Mucosa of rectum (tissue), 2 donors: ENCODE results near the gene KAT7.
"Not testable (repeated sequence)": the region's sequence is repeated elsewhere in the genome, so short reads cannot be mapped to it uniquely, and the experiment has no call there.

Experiments
- H3K27ac ChIP-seq, 2 donors: one replicate each; pipeline ENCODE4 v1.7.0; 2013; ENCODE audit warnings: inconsistent platforms in 2 of 2, low read depth in 2 of 2, low read length in 2 of 2
- H3K27me3 ChIP-seq, 2 donors: one replicate each; pipeline ENCODE4 v1.7.0; 2013; ENCODE audit warnings: low read length in 2 of 2; ENCODE audit not compliant: control insufficient read depth in 2 of 2, insufficient read depth in 2 of 2
- H3K36me3 ChIP-seq, 2 donors: one replicate each; pipeline ENCODE4 v1.7.0; 2013; ENCODE audit warnings: low read length in 2 of 2; ENCODE audit not compliant: control insufficient read depth in 2 of 2, insufficient read depth in 2 of 2
- H3K4me1 ChIP-seq, 2 donors: one replicate each; pipeline ENCODE4 v1.7.0; 2013; ENCODE audit warnings: low read length in 2 of 2, mild to moderate bottlenecking in 1 of 2; ENCODE audit not compliant: control insufficient read depth in 2 of 2, insufficient read depth in 2 of 2
- H3K4me3 ChIP-seq, 2 donors: one replicate each; pipeline ENCODE4 v1.7.0; 2013; ENCODE audit warnings: low read length in 2 of 2
- H3K9ac ChIP-seq, 2 donors: one replicate each; pipeline ENCODE4 v1.7.0; 2013; ENCODE audit warnings: low read length in 2 of 2, low read depth in 1 of 2, mild to moderate bottlenecking in 1 of 2
- H3K9me3 ChIP-seq, 2 donors: one replicate each; pipeline ENCODE4 v1.7.0; 2013; ENCODE audit warnings: low read length in 2 of 2; ENCODE audit not compliant: control insufficient read depth in 2 of 2
- donor health status: healthy.
- donor health status: Normal muscosa, but diverticular disease.

Gene KAT7

DNA sequence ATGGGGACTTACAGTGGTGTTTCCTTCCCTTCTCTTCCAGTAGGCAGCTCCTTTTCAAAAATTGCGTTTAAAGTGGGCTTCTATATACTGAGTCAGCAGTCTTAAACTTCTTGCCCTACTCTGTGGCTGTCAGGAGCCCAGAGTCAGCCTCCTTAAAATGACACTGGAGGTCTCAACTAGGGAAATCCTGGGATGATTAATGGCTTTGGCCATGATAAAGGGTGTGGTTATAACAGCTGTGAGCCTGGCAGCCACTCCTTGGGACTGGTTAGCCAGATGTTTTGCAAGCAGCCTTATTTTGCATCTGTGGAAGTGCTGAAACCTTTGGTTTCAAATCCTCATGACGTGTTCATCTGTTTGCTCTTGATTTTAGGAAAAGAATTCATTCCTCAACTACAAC lies 34.3 kb downstream of the KAT7 start:
- no peak overlapping the region for H3K9ac ChIP-seq
- no peak overlapping the region for H3K4me3 ChIP-seq
- H3K9me3 ChIP-seq: no peaks in the 10 kb centered on the region
- H3K27ac ChIP-seq: peak overlapping the region; percentile 9 to 35
- H3K36me3 ChIP-seq: peaks cover 50 to 78% of the 10 kb centered on the region in 2 donors
- H3K27me3 ChIP-seq: no peaks in the 10 kb centered on the region
- H3K4me1 ChIP-seq: peaks cover 9 to 12% of the 10 kb centered on the region in 2 donors

DNA sequence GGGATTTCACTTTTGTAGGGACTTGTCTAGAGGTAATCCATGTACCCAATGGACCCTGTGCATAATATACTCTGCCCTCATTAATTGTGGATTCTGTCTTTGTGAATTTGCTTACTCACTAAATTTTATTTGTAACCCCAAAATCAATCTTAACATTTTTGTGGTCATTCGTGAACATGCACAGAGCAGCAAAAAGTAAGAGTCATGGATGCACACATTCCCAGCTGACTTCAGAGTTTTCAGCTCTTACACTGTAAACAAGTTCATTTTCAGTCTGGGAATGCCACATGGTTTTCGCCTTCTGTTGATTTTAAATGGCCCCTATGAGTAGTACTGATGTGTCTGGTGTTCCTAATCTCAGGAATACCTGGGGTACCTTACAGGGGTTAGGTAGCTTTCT lies 35.1 kb downstream of the KAT7 start:
- H3K9ac ChIP-seq: no peak overlapping the region
- H3K9me3 ChIP-seq: no peaks in the 10 kb centered on the region
- H3K27me3 ChIP-seq: no peaks in the 10 kb centered on the region
- no peak overlapping the region for H3K4me3 ChIP-seq
- peaks cover 52 to 78% of the 10 kb centered on the region in 2 donors for H3K36me3 ChIP-seq
- H3K4me1 ChIP-seq: peaks cover 9 to 12% of the 10 kb centered on the region in 2 donors
- H3K27ac ChIP-seq: no peak overlapping the region

DNA sequence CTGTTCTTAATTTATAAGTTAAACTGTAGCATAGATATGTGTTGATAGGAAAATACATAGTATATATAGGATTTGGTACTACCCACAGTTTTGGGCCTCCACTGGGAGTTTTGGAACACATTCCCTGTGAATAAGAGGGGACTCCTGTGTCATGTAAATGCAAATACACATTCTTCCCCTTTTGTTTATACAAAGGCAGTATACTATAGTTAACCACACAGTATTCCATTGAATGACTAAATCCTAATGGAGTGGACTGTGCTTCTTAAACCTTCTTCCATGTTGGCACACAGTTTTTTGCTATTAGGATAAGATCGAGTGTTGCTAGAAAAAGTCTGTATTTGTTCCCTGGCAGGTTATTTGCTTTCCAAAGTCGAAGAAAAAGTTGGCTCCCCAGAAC lies 37.2 kb downstream of the KAT7 start:
- H3K4me1 ChIP-seq: peaks cover 9 to 12% of the 10 kb centered on the region in 2 donors
- H3K9ac ChIP-seq: no peak overlapping the region
- no peak overlapping the region for H3K4me3 ChIP-seq
- no peaks in the 10 kb centered on the region for H3K9me3 ChIP-seq
- peaks cover 57 to 77% of the 10 kb centered on the region in 2 donors for H3K36me3 ChIP-seq
- H3K27ac ChIP-seq: no peak overlapping the region
- H3K27me3 ChIP-seq: no peaks in the 10 kb centered on the region

DNA sequence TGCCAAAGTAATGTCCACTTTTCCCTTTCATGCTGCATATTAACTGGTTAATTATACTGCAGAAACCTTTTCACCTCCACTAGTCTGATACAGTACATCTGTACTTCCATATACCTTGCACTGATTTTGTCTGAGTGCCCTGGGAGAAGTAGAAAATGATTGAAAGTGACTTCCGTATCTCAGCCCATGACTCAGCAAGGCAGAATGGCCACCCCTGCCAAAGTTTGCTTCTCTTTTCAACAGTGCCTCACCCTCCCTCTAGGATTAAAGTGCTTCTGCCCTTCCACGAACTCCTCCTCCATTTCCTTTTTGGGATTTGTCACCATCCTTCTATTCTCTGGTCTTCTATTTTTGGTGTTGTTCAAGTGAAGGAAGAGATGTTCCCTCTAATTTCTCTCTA lies 39.8 kb downstream of the KAT7 start:
- H3K4me1 ChIP-seq, H3K27ac ChIP-seq, H3K4me3 ChIP-seq, H3K27me3 ChIP-seq, H3K9me3 ChIP-seq, H3K9ac ChIP-seq: not testable (repeated sequence)
- H3K36me3 ChIP-seq: peaks cover 51 to 68% of the 10 kb centered on the region in 2 donors

DNA sequence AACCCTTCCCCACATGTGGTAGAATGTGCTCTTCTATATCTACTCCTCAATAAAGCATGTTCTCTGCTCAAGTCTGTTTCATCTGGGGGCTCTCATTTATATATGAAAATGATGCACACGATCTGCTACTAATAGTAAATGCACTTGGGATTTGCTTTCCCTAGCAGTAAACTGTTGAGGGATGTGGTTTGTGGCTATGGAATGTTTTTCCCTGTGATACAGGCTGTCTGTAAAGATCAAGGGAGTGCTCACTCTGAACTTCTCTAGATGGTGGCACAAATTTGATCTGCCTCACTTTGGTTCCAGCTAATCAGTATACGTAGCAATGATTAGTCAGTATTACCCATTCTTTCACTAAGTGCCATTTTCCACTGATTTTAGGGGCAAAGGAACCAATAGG lies 40.5 kb downstream of the KAT7 start:
- Histone ChIP-seq H3K27me3 (no peaks in the 10 kb centered on the region), H3K36me3 (peaks cover 51 to 67% of the 10 kb centered on the region in 2 donors), H3K4me1 (peaks cover 0 to 1% of the 10 kb centered on the region in 2 donors), H3K9ac (no peak overlapping the region), H3K27ac (no peak overlapping the region), H3K4me3 (no peak overlapping the region), H3K9me3 (no peaks in the 10 kb centered on the region)

DNA sequence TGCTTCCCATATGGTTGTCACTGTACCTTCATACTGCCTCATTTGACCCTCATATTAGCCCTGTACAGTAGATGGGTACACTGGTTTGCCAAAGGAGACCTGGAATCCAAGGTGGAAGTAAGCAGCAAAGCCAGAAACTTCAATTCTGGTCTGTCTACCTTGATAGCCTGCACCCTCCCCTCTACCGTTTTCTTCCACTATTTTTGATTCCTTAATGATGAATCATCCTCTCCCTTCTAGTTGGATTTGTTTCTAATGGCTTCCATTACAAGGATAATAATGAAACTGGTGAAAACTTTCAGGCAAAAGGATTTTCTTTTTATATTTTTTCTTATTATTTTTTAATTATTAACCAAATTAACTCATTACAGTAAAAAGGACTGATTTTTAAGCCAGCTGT lies 42.1 kb downstream of the KAT7 start:
- Histone ChIP-seq H3K9ac (no peak overlapping the region), H3K4me3 (no peak overlapping the region), H3K27ac (no peak overlapping the region), H3K36me3 (peaks cover 50 to 57% of the 10 kb centered on the region in 2 donors), H3K9me3 (no peaks in the 10 kb centered on the region), H3K4me1 (peaks cover 0 to 9% of the 10 kb centered on the region in 2 donors), H3K27me3 (no peaks in the 10 kb centered on the region)

DNA sequence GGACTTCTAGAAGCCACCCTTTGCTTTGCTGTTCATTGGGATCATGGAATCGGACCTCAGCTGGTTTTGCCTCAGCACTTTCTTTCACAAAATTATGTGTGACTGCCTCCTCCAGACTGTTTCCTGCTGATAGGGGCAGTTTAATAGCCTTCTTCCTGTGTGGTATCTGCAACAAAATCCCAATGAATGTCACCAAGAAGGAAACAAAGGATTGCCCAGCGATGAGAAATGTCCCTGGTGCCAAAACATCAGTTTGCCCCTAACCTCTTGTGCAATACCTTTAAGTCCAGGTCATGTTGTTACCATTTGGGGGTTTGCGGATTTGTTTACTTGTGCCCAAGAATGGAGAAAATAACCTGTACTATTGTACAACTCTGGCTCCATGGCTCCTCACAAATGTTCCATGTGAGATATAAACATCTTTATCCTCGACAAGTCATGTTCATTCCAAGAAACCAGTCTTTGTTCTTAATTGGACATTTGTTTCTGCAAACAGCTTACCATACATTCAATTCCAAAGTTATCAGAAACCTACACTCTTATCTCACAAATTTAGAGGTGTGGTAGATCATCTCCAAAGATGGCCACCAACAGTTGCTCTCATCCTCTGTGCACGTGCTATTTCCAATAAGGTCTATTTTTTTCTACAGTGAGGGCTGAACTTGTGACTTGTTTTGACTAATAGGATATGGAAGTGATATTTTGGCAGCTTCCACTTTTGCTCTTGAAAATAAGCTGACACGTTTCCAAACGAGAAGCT lies 44.5 kb downstream of the KAT7 start:
- Histone ChIP-seq H3K27ac (no peak overlapping the region), H3K4me1 (peaks cover 3 to 22% of the 10 kb centered on the region in 2 donors)

DNA sequence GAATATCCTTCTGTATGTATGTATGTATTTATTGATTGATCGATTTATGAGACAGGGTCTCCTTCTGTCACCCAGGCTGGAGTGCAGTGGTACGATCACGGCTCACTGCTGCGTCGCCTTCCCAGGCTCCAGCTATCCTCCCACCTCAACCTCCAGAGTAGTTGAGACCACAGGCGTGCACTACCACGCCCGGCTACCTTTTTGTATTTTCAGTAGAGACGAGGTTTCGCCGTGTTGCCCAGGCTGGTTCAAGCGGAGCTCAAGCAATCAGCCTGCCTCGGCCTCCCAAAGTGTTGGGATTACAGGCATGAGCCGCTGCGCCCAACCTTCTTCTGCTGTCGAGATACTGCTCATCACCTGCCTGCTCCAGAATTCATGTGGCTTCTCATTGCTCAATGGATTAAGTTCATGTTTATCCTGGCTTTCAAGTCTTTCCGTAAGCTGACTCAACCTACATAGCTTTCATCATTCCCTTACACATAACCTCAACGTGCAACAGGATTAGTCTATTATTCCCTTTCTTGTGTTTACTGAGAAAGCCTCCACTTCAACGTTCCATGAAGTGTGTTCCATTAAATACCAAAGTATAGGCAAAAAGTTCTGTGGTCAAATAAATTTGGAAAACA lies 45.8 kb downstream of the KAT7 start:
- Histone ChIP-seq H3K9me3 (no peaks in the 10 kb centered on the region), H3K4me1 (peaks cover 3 to 22% of the 10 kb centered on the region in 2 donors), H3K27ac (no peak overlapping the region), H3K36me3 (peaks cover 23 to 28% of the 10 kb centered on the region in 2 donors), H3K4me3 (no peak overlapping the region), H3K9ac (no peak overlapping the region), H3K27me3 (no peaks in the 10 kb centered on the region)

More for the DNA sequence above, 44.5 kb downstream of the KAT7 start:
- H3K36me3 ChIP-seq: peaks cover 31 to 37% of the 10 kb centered on the region in 2 donors
- H3K9ac ChIP-seq: no peak overlapping the region
- H3K9me3 ChIP-seq: no peaks in the 10 kb centered on the region
- H3K27me3 ChIP-seq: no peaks in the 10 kb centered on the region
- no peak overlapping the region for H3K4me3 ChIP-seq

DNA sequence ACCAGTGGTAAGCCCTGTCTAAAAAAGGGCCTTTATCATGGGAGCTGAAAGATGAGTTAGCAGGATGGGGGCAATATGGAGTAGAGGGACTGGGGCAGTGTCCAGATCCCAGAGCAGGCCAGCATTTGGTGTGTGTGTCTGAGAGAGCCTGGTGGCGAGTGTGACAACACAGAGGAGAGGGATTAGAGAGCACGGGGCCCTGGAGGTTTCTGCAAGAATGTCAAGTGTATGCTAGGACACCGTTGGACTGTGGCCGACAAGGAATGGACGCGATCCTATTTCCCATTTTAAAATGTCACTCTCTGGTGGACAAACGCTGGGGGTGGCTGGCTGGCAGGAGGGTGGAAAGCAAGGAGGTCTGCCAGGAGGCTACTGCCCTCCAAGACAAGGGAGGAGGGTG lies 47.0 kb downstream of the KAT7 start:
- H3K4me3 ChIP-seq: no peak overlapping the region
- H3K4me1 ChIP-seq: peaks cover 3 to 22% of the 10 kb centered on the region in 2 donors
- H3K9ac ChIP-seq: no peak overlapping the region
- no peaks in the 10 kb centered on the region for H3K27me3 ChIP-seq
- H3K36me3 ChIP-seq: peaks cover 20 to 24% of the 10 kb centered on the region in 2 donors
- no peak overlapping the region for H3K27ac ChIP-seq
- no peaks in the 10 kb centered on the region for H3K9me3 ChIP-seq
